ENCODE results near the gene PIGN.

PIGN gene

GRCh38 chr18:62151068-62151771 is 35.6 kb downstream of the PIGN start:
- DNase-seq (ENCODE audit: low read depth), result no peak
- no peak for TF ChIP-seq MAX (IDR thresholded peaks at IDR 0.05; ENCODE audit: low read depth, low read length)
- no peak for TF ChIP-seq MYC (IDR thresholded peaks at IDR 0.05; ENCODE audit: low read depth, low read length)
- TF ChIP-seq POLR2A (IDR thresholded peaks at IDR 0.05; ENCODE audit: extremely low read depth, insufficient read length), result no peak
- TF ChIP-seq CTCF (IDR thresholded peaks at IDR 0.05; ENCODE audit: low read depth, low read length), result no peak
- no peak overlapping the region for H3K4me3 ChIP-seq (ENCODE audit: low read depth, low read length)

- DNase-seq (ENCODE audit: low read depth), result no peak
- H3K4me3 ChIP-seq (ENCODE audit: low read depth, low read length), result no peak overlapping the region
- TF ChIP-seq MYC (IDR thresholded peaks at IDR 0.05; ENCODE audit: low read depth, low read length), result no peak
- no peak for TF ChIP-seq MAX (IDR thresholded peaks at IDR 0.05; ENCODE audit: low read depth, low read length)
- TF ChIP-seq POLR2A (IDR thresholded peaks at IDR 0.05; ENCODE audit: extremely low read depth, insufficient read length), result no peak
- no peak for TF ChIP-seq CTCF (IDR thresholded peaks at IDR 0.05; ENCODE audit: low read depth, low read length)
Measured at GRCh38 chr18:62144338-62144737, 42.5 kb downstream of the PIGN start.

- H3K4me3 ChIP-seq (ENCODE audit: low read depth, low read length), result no peak overlapping the region
- TF ChIP-seq MAX (IDR thresholded peaks at IDR 0.05; ENCODE audit: low read depth, low read length) (no peak), CTCF (IDR thresholded peaks at IDR 0.05; ENCODE audit: low read depth, low read length) (no peak), POLR2A (IDR thresholded peaks at IDR 0.05; ENCODE audit: extremely low read depth, insufficient read length) (no peak), MYC (IDR thresholded peaks at IDR 0.05; ENCODE audit: low read depth, low read length) (no peak)
- DNase-seq (ENCODE audit: low read depth), result no peak
Measured at GRCh38 chr18:62140259-62140658, 46.6 kb downstream of the PIGN start.

GRCh38 chr18:62138461-62139235 is 48.2 kb downstream of the PIGN start:
- no peak overlapping the region for H3K4me3 ChIP-seq (ENCODE audit: low read depth, low read length)
- DNase-seq (ENCODE audit: low read depth), result no peak
- TF ChIP-seq CTCF (IDR thresholded peaks at IDR 0.05; ENCODE audit: low read depth, low read length) (no peak), MYC (IDR thresholded peaks at IDR 0.05; ENCODE audit: low read depth, low read length) (no peak), MAX (IDR thresholded peaks at IDR 0.05; ENCODE audit: low read depth, low read length) (no peak), POLR2A (IDR thresholded peaks at IDR 0.05; ENCODE audit: extremely low read depth, insufficient read length) (no peak)

GRCh38 chr18:62131301-62131909 is 55.5 kb downstream of the PIGN start:
- no peak overlapping the region for H3K4me3 ChIP-seq (ENCODE audit: low read depth, low read length)
- DNase-seq (ENCODE audit: low read depth), result peak; percentile 68
- TF ChIP-seq CTCF (IDR thresholded peaks at IDR 0.05; ENCODE audit: low read depth, low read length) (peak; percentile 76), MYC (IDR thresholded peaks at IDR 0.05; ENCODE audit: low read depth, low read length) (no peak)
